Dermis blood vessel endothelial cell (primary cell): Measurements from ENCODE around the gene MAST2. TPM values are rescaled to one million over a fixed set of nuclear protein-coding genes. Genes with fewer than 3 reads are reported as not detected.
A peak's percentile ranks its signal among the peaks of the same experiment; 100 is the strongest.
"Not testable (repeated sequence)": the region's sequence is repeated elsewhere in the genome, so short reads cannot be mapped to it uniquely, and the experiment has no call there.

Source experiments
- DNase-seq: peaks from one replicate; pipeline ENCODE4 v3.0.0; 2010
- total RNA-seq: library from RNA; depleted of rRNA; stranded (reverse); fragments of >200 nt; gene quantifications from 2 replicates; pipeline ENCODE4 v1.2.3, GENCODE V29; 2014

Gene MAST2
- total RNA-seq, 1 donor from 2014 or later = 17.2 TPM

DNA sequence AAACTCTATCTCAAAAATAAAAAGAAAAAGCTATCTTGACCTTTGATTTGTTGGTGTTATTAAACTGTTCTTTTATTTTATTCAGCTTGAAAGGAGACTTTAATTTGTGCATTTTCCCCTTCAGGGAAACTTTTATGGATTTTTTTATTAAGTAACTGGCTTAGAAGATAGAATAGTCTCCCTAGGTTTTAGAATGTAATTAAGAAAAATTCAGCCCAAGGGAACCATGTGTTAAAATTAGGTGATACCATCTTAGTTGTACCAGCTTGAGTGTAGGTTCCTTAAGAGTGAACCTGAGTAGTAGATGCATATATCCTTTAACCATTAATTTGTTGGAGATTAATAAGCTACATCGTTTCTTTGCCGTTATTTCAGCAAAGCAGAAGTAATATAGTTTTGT, 11.4 kb downstream of the MAST2 start:
- DNase-seq = no peak

- DNase-seq = peak; percentile 71
These were observed 12.5 kb downstream of the MAST2 start for GRCh38 chr1:45815667-45816458.

- no peak for DNase-seq
These were observed 16.8 kb downstream of the MAST2 start for GRCh38 chr1:45820173-45820572.

GRCh38 chr1:45820788-45821187, 17.4 kb downstream of the MAST2 start:
- no peak for DNase-seq

DNA sequence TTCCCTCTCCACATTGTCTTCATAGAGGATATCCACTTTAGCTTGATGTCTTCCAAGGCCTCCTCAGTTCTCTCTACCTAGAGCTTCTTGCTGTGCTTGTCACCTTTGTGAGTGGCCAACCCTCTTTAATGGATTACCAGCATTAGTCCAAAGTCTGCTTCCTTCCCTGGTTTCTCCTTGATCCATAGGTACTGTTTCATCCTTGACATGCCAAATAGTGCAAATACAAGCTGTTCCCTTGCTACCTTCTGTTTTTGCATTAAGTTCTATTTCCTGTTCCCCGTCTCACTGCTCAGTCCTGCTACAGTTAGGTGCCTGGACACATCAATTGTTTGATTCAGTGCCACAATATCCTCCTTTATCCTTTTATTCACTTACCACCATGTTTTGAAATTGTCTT, 19.2 kb downstream of the MAST2 start:
- DNase-seq = no peak

DNA sequence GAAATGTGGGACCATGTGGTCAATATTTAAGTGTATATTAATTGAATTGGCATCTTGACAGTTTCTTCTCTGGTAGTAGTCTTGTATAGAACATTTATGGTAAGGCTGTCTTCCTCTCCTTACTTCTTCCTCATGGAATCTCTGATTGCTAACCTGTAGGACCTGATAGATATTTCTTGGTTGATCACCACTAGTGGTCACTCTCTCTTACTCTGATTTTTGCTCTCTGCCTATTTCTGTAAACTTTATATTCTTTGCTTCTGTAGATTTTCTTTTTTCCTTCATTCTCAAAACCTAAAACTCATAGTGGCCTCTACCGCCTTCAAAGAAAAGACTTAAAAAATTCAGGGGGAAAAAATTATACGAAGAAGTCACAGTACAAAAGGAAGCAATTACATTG, 21.2 kb downstream of the MAST2 start:
- DNase-seq = no peak

- no peak for DNase-seq
These were observed 23.8 kb downstream of the MAST2 start for GRCh38 chr1:45827256-45827655.

DNA sequence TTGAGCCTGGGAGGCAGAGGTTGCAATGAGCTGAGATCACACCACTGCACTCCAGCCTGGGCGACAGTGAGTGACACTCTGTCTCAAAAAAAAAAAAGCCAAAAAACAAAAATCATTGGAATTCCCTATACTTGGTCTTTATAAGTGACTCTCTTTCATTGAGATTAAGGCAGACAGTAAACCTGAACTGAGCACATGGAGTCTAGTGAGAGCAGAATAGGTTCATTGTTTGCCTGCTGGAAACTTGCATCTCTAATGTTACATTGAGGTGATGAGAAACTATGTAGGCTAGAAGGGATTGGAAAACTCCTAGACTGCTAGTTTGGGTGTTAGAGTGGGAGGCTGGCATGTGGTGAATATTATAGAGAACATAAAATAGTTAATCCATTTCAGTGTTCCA, 25.4 kb downstream of the MAST2 start:
- no peak for DNase-seq

DNA sequence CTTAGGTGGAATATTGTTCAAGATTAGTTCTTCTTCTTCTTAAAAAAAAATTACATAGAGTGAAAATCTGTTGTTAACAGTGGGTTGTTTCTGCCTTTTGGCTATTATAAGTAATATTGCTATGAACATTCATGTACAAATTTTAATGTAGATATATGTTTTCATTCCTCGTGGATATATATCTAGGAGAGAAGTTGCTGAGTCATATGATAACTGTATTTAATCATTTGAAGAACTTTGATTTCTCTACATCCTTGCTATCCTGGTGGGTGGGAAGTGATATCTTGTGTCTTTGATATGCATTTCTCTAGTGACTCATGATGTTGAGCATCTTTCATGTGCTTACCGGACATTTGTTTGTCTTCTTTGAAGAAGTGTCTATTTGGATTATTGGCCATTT, 29.9 kb downstream of the MAST2 start:
- no peak for DNase-seq

DNA sequence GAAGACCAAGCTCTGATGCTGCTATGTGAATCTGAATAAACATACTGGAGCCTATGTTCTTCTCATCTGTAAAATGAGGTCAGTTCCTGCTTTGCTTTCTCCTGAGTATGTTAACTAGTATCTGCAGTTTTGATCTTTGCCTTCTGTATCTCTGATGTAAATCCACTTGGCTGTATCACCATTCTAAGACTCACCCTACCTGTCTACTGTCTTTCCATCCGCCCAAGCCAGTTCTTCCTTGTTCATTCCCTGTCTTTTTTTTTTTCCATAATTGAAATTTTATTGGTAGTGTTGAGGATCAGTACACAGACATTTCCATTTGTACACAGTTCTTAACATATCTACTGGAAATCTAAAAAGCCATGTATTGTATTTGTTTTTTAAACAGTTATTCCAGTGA, 31.3 kb downstream of the MAST2 start:
- no peak for DNase-seq

GRCh38 chr1:45836451-45836850, 33.0 kb downstream of the MAST2 start:
- DNase-seq = no peak

- not testable (repeated sequence) for DNase-seq
These were observed 33.4 kb downstream of the MAST2 start for GRCh38 chr1:45836861-45837260.

DNA sequence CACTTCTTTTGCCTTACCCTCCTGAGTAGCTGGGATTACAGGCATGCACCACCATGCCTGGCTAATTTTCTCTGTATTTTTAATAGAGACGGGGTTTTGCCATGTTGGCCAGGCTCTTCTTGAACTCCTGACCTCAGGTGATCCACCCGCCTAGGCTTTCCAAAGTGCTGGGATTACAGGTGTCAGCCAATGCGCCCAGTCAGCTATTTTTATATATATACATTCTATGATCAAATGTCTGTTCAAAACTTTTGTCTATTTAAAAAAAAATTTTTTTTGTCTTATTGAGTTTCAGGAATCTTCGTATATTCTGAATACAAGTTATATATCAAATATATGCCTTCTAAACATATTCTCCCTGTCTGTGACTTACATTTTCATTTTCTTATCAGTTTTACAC, 34.9 kb downstream of the MAST2 start:
- not testable (repeated sequence) for DNase-seq

DNA sequence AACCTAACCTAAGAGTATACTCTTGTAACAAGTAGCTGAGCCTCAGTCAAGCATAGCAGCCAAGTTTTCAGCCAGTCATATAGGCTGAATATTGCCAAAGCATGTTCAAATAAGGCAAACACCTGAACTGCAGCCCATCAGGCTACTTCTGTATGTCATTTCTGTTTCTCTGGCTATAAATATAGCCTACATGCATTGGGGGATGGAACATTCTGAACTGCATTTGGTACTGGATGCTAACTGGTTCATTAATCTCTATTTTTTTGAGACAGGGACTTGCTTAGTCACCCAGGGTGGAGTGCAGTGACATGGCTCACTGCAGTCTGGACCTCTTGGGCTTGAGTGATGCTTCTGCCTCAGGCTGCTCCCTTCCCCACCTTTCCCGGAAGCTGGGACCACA, 37.3 kb downstream of the MAST2 start:
- DNase-seq = no peak

DNA sequence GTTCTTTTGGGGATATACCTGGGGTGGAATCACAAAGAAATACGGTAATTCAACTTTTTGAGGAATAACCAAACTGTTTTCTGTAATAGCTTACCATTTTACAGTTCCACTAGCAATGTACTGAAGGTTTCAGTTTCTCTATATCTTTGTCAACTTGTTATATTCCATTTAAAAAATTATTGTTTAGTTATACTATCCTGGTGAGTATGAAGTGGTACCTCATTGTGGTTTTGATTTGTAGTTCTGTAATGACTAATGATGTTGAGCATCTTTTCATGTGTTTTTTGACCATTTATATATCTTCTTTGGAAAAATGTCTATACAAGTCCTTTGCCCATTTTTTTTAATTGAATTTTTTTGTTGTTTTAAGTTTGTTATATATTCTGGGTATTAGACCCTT, 39.4 kb downstream of the MAST2 start:
- no peak for DNase-seq

GRCh38 chr1:45843474-45843905, 40.1 kb downstream of the MAST2 start:
- DNase-seq = peak; percentile 41

- DNase-seq = not testable (repeated sequence)
These were observed 40.6 kb downstream of the MAST2 start for GRCh38 chr1:45844000-45844399.

DNA sequence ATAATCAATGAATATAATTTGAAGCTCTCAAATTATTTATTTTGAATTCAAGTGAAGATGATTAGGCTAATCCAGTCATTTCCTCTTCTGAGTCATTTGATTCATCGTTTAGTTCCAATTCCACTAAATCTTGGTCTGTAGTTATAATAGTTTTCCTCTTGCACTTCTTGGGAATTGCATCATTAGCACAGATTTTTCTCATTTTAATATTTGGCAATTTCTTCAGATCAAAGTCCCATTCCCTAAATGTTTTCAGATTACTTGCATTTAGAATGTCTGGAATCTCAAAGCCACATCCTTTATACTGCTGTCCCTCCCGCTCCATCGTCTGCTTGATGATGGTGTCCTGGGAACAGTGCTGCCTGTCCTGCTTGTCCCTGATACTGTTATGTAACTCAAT, 43.5 kb downstream of the MAST2 start:
- peak; percentile 35 for DNase-seq

GRCh38 chr1:45848097-45848496, 44.7 kb downstream of the MAST2 start:
- no peak for DNase-seq

- DNase-seq = no peak
These were observed 45.3 kb downstream of the MAST2 start for GRCh38 chr1:45848714-45849113.

DNA sequence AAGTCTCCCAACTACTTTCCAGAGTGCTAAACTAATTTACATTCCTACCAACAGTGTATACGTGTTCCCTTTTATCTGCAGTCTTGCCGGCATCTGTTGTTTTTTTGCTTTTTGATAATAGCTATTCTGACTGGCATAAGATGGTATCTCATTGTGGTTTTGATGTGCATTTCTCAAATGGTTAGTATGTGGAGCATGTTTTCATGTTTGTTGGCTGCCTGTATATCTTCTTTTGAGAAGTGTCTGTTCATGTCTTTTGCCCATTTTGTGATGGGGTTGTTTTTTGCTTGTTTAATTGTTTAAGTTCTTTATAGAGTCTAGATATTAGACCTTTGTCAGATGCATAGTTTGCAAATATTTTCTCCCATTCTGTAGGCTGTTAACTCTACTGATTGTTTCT, 46.6 kb downstream of the MAST2 start:
- no peak for DNase-seq

DNA sequence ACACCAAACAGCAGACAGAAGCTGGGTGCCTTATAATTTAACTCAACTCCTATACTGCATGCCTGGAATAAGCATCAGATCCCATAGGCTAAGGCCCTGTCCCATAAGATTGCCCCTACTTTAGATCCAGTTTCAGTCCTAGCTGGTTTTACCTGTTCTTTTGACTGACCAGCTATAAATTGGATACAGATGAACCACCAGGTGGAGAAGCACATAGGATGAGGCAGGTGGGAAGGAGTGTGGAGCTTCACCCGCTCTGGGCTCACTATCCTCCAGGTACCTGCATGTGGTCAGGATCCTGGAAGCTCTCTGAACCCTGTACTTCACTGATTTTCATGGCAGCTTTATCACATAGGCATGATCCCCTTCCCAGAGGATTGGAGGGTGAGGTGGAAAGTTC, 51.3 kb downstream of the MAST2 start:
- DNase-seq = no peak

- DNase-seq = no peak
These were observed 53.8 kb downstream of the MAST2 start for GRCh38 chr1:45857101-45857700.

DNA sequence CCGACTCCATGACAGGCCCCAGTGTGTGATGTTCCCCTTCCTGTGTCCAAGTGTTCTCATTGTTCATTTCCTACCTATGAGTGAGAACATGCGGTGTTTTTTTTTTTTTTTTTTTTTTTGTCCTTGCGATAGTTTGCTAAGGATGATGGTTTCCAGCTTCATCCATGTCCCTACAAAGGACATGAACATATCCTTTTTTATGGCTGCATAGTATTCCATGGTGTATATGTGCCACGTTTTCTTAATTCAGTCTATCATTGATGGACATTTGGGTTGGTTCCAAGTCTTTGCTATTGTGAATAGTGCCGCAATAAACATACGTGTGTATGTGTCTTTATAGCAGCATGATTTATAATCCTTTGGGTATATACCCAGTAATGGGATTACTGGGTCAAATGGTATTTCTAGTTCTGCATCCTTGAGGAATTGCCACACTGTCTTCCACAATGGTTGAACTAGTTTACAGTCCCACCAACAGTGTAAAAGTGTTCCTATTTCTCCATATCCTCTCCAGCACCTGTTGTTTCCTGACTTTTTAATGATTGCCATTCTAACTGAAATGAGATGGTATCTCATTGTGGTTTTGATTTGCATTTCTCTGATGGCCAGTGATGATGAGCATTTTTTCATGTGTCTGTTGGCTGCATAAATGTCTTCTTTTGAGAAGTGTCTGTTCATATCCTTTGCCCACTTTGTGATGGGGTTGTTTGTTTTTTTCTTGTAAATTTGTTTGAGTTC, 54.5 kb downstream of the MAST2 start:
- DNase-seq = not testable (repeated sequence)
